ENCODE measurements around the gene KIAA0319L.

The KIAA0319L gene

DNA sequence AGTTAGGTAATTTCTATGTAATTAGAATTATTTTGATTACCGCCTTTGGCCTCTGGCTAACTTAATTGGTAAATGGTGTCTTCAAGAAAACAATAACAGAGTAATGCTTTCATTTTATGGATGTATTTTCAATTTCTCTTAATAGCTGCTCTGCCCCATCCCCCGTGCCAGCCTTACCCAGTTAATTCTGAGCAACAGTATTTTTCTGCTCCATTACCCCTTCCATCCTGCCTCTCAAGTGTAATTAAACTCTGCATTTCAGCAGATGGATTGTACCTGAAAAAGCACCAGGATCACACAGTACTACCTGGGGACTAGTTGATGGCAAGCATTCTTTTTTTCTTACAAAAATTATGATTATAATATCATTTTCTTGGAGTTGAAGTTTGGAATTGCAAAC lies 104.2 kb downstream of the KIAA0319L start:
- 93% methylated on average over 2 of the region's 2 CpGs for WGBS
- Histone ChIP-seq H3K27ac (ENCODE audit: low read depth, low read length) (no peak overlapping the region), H3K9me3 (ENCODE audit: insufficient read depth, low read depth, low read length) (no peaks in the 10 kb centered on the region), H3K9ac (ENCODE audit: low read depth, low read length) (no peak overlapping the region), H3K4me1 (ENCODE audit: insufficient read depth, low read length) (no peaks in the 10 kb centered on the region), H3K4me3 (ENCODE audit: low read length) (no peak overlapping the region), H3K36me3 (ENCODE audit: insufficient read depth, low read length) (peaks cover 83% of the 10 kb centered on the region), H3K27me3 (ENCODE audit: insufficient read depth, low read length) (no peaks in the 10 kb centered on the region)

GRCh38 chr1:35452106-35452774 lies 105.0 kb downstream of the KIAA0319L start:
- no peaks in the 10 kb centered on the region for H3K27me3 ChIP-seq (ENCODE audit: insufficient read depth, low read length)
- H3K27ac ChIP-seq (ENCODE audit: low read depth, low read length), result no peak overlapping the region; the same call in 1 of the 2 replicates
- H3K4me3 ChIP-seq (ENCODE audit: low read length), result no peak overlapping the region
- H3K4me1 ChIP-seq (ENCODE audit: insufficient read depth, low read length), result no peaks in the 10 kb centered on the region
- H3K36me3 ChIP-seq (ENCODE audit: insufficient read depth, low read length), result peaks cover 88% of the 10 kb centered on the region
- WGBS, result 82% methylated on average over 1 of the region's 1 CpG
- no peaks in the 10 kb centered on the region for H3K9me3 ChIP-seq (ENCODE audit: insufficient read depth, low read depth, low read length)
- no peak overlapping the region for H3K9ac ChIP-seq (ENCODE audit: low read depth, low read length)

GRCh38 chr1:35451125-35451528 lies 106.1 kb downstream of the KIAA0319L start:
- WGBS, result 18% methylated on average over 3 of the region's 3 CpGs
- peaks cover 94% of the 10 kb centered on the region for H3K36me3 ChIP-seq (ENCODE audit: insufficient read depth, low read length)
- no peaks in the 10 kb centered on the region for H3K27me3 ChIP-seq (ENCODE audit: insufficient read depth, low read length)
- H3K4me1 ChIP-seq (ENCODE audit: insufficient read depth, low read length), result no peaks in the 10 kb centered on the region
- H3K4me3 ChIP-seq (ENCODE audit: low read length), result no peak overlapping the region
- no peak overlapping the region for H3K27ac ChIP-seq (ENCODE audit: low read depth, low read length)
- no peak overlapping the region for H3K9ac ChIP-seq (ENCODE audit: low read depth, low read length)
- no peaks in the 10 kb centered on the region for H3K9me3 ChIP-seq (ENCODE audit: insufficient read depth, low read depth, low read length)

DNA sequence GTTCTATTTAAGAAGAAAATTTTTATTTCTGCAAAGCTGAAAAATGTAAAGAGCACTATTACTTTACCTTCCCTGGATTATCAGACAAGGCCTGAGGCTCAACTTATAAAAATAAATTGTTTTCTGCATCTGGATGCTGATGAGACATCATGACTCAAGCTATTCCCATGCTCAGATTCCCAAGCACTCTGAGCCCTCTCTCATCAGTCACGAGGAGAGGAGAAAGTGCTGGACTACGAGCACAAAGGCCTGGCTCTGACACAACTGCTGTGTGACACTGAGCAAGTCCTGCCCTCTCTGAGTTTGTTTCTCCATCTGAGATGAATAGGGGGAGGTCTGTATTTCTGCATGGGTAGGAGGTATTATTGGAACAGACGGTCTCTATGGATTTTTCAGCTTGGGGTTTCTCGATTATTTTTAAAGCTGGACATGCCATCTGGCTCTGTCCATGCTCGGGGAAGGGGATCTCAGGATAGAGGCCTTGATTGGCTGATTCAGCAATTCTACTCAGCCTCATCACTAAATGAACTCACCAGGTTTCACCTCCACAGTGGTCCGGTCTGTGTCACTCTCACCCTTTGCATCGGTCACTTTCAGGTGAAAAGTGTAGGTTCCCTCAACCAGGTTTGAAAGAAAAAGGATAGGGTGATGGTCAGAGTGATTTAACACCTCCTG lies 107.7 kb downstream of the KIAA0319L start:
- Histone ChIP-seq H3K27ac (ENCODE audit: low read depth, low read length) (no peak overlapping the region), H3K9ac (ENCODE audit: low read depth, low read length) (no peak overlapping the region), H3K36me3 (ENCODE audit: insufficient read depth, low read length) (peaks cover 97% of the 10 kb centered on the region), H3K4me3 (ENCODE audit: low read length) (no peak overlapping the region), H3K27me3 (ENCODE audit: insufficient read depth, low read length) (no peaks in the 10 kb centered on the region), H3K9me3 (ENCODE audit: insufficient read depth, low read depth, low read length) (no peaks in the 10 kb centered on the region), H3K4me1 (ENCODE audit: insufficient read depth, low read length) (no peaks in the 10 kb centered on the region)
- WGBS, result 85% methylated on average over 7 of the region's 7 CpGs

GRCh38 chr1:35448344-35448801 lies 108.8 kb downstream of the KIAA0319L start:
- 96% methylated on average over 3 of the region's 3 CpGs for WGBS
- no peak overlapping the region for H3K9ac ChIP-seq (ENCODE audit: low read depth, low read length)

GRCh38 chr1:35447278-35447677 lies 109.9 kb downstream of the KIAA0319L start:
- no peaks in the 10 kb centered on the region for H3K4me1 ChIP-seq (ENCODE audit: insufficient read depth, low read length)
- H3K4me3 ChIP-seq (ENCODE audit: low read length), result no peak overlapping the region
- no peaks in the 10 kb centered on the region for H3K9me3 ChIP-seq (ENCODE audit: insufficient read depth, low read depth, low read length)
- no peak overlapping the region for H3K9ac ChIP-seq (ENCODE audit: low read depth, low read length)
- H3K27me3 ChIP-seq (ENCODE audit: insufficient read depth, low read length), result no peaks in the 10 kb centered on the region
- no peak overlapping the region for H3K27ac ChIP-seq (ENCODE audit: low read depth, low read length)
- peaks cover 93% of the 10 kb centered on the region for H3K36me3 ChIP-seq (ENCODE audit: insufficient read depth, low read length)

More at GRCh38 chr1:35448344-35448801, 108.8 kb downstream of the KIAA0319L start:
- Histone ChIP-seq H3K27me3 (ENCODE audit: insufficient read depth, low read length) (no peaks in the 10 kb centered on the region), H3K36me3 (ENCODE audit: insufficient read depth, low read length) (peaks cover 94% of the 10 kb centered on the region), H3K4me1 (ENCODE audit: insufficient read depth, low read length) (no peaks in the 10 kb centered on the region), H3K4me3 (ENCODE audit: low read length) (no peak overlapping the region), H3K27ac (ENCODE audit: low read depth, low read length) (no peak overlapping the region), H3K9me3 (ENCODE audit: insufficient read depth, low read depth, low read length) (no peaks in the 10 kb centered on the region)

DNA sequence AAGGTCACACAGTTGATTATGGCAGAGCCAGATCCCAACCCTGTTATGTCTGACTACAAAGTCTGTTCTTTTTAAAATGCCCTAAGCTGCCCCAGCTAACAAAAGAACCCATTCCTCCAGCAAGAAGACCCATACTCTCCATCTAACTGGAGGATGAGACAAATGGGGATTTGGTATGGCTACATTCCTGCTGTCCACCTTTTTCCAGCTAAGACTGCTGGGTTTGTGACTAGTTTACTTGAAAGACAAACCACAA lies 112.8 kb downstream of the KIAA0319L start:
- H3K4me3 ChIP-seq (ENCODE audit: low read length), result no peak overlapping the region
- no peaks in the 10 kb centered on the region for H3K27me3 ChIP-seq (ENCODE audit: insufficient read depth, low read length)
- no peak overlapping the region for H3K27ac ChIP-seq (ENCODE audit: low read depth, low read length)
- no peak overlapping the region for H3K9ac ChIP-seq (ENCODE audit: low read depth, low read length)
- peaks cover 96% of the 10 kb centered on the region for H3K36me3 ChIP-seq (ENCODE audit: insufficient read depth, low read length)
- H3K9me3 ChIP-seq (ENCODE audit: insufficient read depth, low read depth, low read length), result no peaks in the 10 kb centered on the region
- no peaks in the 10 kb centered on the region for H3K4me1 ChIP-seq (ENCODE audit: insufficient read depth, low read length)

- Histone ChIP-seq H3K27me3 (ENCODE audit: insufficient read depth, low read length) (no peaks in the 10 kb centered on the region), H3K36me3 (ENCODE audit: insufficient read depth, low read length) (peaks cover 96% of the 10 kb centered on the region), H3K9ac (ENCODE audit: low read depth, low read length) (no peak overlapping the region), H3K9me3 (ENCODE audit: insufficient read depth, low read depth, low read length) (no peaks in the 10 kb centered on the region), H3K27ac (ENCODE audit: low read depth, low read length) (no peak overlapping the region), H3K4me3 (ENCODE audit: low read length) (no peak overlapping the region), H3K4me1 (ENCODE audit: insufficient read depth, low read length) (no peaks in the 10 kb centered on the region)
- WGBS, result 85% methylated on average over 5 of the region's 5 CpGs
Measured at GRCh38 chr1:35443768-35444518, 113.3 kb downstream of the KIAA0319L start.

- H3K4me1 ChIP-seq (ENCODE audit: insufficient read depth, low read length), result no peaks in the 10 kb centered on the region
- no peak overlapping the region for H3K4me3 ChIP-seq (ENCODE audit: low read length)
- H3K36me3 ChIP-seq (ENCODE audit: insufficient read depth, low read length), result peaks cover 92% of the 10 kb centered on the region
- H3K9me3 ChIP-seq (ENCODE audit: insufficient read depth, low read depth, low read length), result no peaks in the 10 kb centered on the region
- H3K27me3 ChIP-seq (ENCODE audit: insufficient read depth, low read length), result no peaks in the 10 kb centered on the region
- WGBS, result 94% methylated on average over 4 of the region's 4 CpGs
- no peak overlapping the region for H3K9ac ChIP-seq (ENCODE audit: low read depth, low read length)
- no peak overlapping the region for H3K27ac ChIP-seq (ENCODE audit: low read depth, low read length)
Measured at GRCh38 chr1:35442734-35443133, 114.5 kb downstream of the KIAA0319L start.

GRCh38 chr1:35441926-35442579 lies 115.2 kb downstream of the KIAA0319L start:
- Histone ChIP-seq H3K4me1 (ENCODE audit: insufficient read depth, low read length) (no peaks in the 10 kb centered on the region), H3K27ac (ENCODE audit: low read depth, low read length) (no peak overlapping the region), H3K9ac (ENCODE audit: low read depth, low read length) (no peak overlapping the region), H3K27me3 (ENCODE audit: insufficient read depth, low read length) (no peaks in the 10 kb centered on the region), H3K9me3 (ENCODE audit: insufficient read depth, low read depth, low read length) (no peaks in the 10 kb centered on the region), H3K4me3 (ENCODE audit: low read length) (no peak overlapping the region), H3K36me3 (ENCODE audit: insufficient read depth, low read length) (peaks cover 92% of the 10 kb centered on the region)
- WGBS, result 93% methylated on average over 8 of the region's 8 CpGs

GRCh38 chr1:35439626-35440025 lies 117.6 kb downstream of the KIAA0319L start:
- WGBS, result 91% methylated on average over 1 of the region's 1 CpG
- no peak overlapping the region for H3K4me3 ChIP-seq (ENCODE audit: low read length)
- H3K9me3 ChIP-seq (ENCODE audit: insufficient read depth, low read depth, low read length), result no peaks in the 10 kb centered on the region
- H3K4me1 ChIP-seq (ENCODE audit: insufficient read depth, low read length), result no peaks in the 10 kb centered on the region
- no peaks in the 10 kb centered on the region for H3K27me3 ChIP-seq (ENCODE audit: insufficient read depth, low read length)
- H3K9ac ChIP-seq (ENCODE audit: low read depth, low read length), result no peak overlapping the region
- H3K27ac ChIP-seq (ENCODE audit: low read depth, low read length), result no peak overlapping the region
- H3K36me3 ChIP-seq (ENCODE audit: insufficient read depth, low read length), result peaks cover 90% of the 10 kb centered on the region
